ENCODE measurements around the gene CSF3R.

CSF3R gene

GRCh38 chr1:36520771-36521420 is 38.2 kb upstream of the CSF3R start:
- no peak for TF ChIP-seq CTCF (IDR thresholded peaks at IDR 0.05; ENCODE audit: control insufficient read depth, insufficient read depth, low read depth, low read length, missing control alignments)
- H3K4me3 ChIP-seq (ENCODE audit: control insufficient read depth, low read depth, low read length), result no peak overlapping the region
- no peak for DNase-seq (ENCODE audit: low read depth)

GRCh38 chr1:36520056-36520455 is 37.3 kb upstream of the CSF3R start:
- H3K4me3 ChIP-seq (ENCODE audit: control insufficient read depth, low read depth, low read length), result no peak overlapping the region
- no peak for TF ChIP-seq CTCF (IDR thresholded peaks at IDR 0.05; ENCODE audit: control insufficient read depth, insufficient read depth, low read depth, low read length, missing control alignments)
- DNase-seq (ENCODE audit: low read depth), result no peak

- no peak for TF ChIP-seq CTCF (IDR thresholded peaks at IDR 0.05; ENCODE audit: control insufficient read depth, insufficient read depth, low read depth, low read length, missing control alignments)
- DNase-seq (ENCODE audit: low read depth), result no peak
- H3K4me3 ChIP-seq (ENCODE audit: control insufficient read depth, low read depth, low read length), result no peak overlapping the region
These were observed 34.5 kb upstream of the CSF3R start for GRCh38 chr1:36517011-36517771.

- DNase-seq (ENCODE audit: low read depth), result peak; percentile 3
- H3K4me3 ChIP-seq (ENCODE audit: control insufficient read depth, low read depth, low read length), result no peak overlapping the region
- peak; percentile 91 for TF ChIP-seq CTCF (IDR thresholded peaks at IDR 0.05; ENCODE audit: control insufficient read depth, insufficient read depth, low read depth, low read length, missing control alignments)
These were observed 33.8 kb upstream of the CSF3R start for GRCh38 chr1:36516372-36517010.

GRCh38 chr1:36515315-36516138 is 32.8 kb upstream of the CSF3R start:
- H3K4me3 ChIP-seq (ENCODE audit: control insufficient read depth, low read depth, low read length), result no peak overlapping the region
- no peak for DNase-seq (ENCODE audit: low read depth)
- TF ChIP-seq CTCF (IDR thresholded peaks at IDR 0.05; ENCODE audit: control insufficient read depth, insufficient read depth, low read depth, low read length, missing control alignments), result no peak

GRCh38 chr1:36514501-36514900 is 31.8 kb upstream of the CSF3R start:
- DNase-seq (ENCODE audit: low read depth), result no peak
- no peak for TF ChIP-seq CTCF (IDR thresholded peaks at IDR 0.05; ENCODE audit: control insufficient read depth, insufficient read depth, low read depth, low read length, missing control alignments)
- no peak overlapping the region for H3K4me3 ChIP-seq (ENCODE audit: control insufficient read depth, low read depth, low read length)
